Activated CD8-positive, alpha-beta memory T cell treated with anti-CD3 and anti-CD28 coated beads for 4 hours (primary cell): ENCODE measurements around the gene CRAT.

Experiments
- DNase-seq, 2 donors: peaks; one replicate each; pipeline ENCODE4 v3.0.0-alpha.2; 2020; ENCODE audit warnings: low read depth in 2 of 2

Gene CRAT

DNA sequence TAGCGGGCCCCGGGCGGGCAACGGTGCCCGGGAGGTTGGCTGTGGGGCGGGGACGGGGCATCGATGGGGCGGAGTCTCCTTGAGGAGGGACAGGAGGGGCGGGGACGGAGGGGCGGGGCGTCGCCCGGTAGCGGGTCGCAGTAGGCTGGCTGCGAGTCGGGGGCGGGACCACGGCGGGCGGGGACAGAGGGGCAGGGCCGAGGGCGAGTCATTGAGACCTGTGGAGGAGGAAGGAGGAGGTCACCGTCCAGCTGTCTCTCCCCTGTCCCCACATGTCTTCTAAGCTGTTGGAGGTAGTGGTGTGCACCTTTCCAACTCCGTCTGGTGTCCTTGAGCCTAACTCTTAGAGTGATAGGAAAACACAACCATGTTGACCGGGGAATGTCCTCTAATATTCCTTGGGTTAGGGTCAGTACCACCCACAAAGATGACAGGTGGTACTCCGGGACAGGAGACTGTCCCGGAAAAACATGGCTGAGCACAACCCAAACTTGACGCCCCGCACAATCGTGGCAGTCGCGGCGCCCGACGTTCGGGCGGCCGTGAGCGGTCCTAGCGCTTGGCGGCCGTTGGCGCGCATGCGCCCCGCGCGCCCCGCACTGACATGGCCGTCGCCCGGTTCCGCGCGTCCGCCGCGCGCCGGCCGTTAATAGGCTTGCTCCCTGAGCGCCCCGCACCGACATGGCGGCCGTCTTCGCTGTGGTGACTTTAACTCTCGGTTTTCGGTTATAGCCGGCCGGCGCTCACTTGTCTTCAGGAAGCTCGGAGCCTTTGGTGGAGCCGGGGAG, at the start of gene CRAT, which contains the start of gene PTPA:
TSS of gene CRAT (minus strand) at position 54 of the 788 bp plus-strand sequence. CDS start 284 bp downstream, outside the sequence.
TSS of gene PTPA (plus strand) at position 676 of the 788 bp plus-strand sequence. CDS start 186 bp downstream, outside the sequence.
- DNase-seq: peak; percentile 91

DNA sequence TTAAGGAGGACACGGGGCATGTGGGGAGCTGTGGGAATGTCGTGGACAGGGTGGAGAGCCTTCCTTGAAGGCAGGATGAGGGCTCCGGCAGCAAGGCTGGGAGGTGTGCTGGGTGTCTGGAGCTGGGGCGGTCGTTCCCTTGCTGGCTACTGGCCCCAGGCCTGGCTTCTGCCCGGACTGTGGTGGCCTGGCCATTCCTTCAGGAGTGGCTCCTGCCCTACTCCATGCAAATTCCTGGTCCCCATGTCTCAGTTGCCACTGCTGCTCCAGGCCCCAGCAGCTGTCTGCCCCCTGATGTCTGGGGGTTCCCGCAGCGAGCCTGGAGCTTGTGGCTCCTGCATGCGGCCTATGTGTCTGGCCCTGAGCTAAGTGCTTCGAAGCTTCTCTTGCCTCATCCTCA, 45.6 kb upstream of the CRAT start:
- DNase-seq: no peak

DNA sequence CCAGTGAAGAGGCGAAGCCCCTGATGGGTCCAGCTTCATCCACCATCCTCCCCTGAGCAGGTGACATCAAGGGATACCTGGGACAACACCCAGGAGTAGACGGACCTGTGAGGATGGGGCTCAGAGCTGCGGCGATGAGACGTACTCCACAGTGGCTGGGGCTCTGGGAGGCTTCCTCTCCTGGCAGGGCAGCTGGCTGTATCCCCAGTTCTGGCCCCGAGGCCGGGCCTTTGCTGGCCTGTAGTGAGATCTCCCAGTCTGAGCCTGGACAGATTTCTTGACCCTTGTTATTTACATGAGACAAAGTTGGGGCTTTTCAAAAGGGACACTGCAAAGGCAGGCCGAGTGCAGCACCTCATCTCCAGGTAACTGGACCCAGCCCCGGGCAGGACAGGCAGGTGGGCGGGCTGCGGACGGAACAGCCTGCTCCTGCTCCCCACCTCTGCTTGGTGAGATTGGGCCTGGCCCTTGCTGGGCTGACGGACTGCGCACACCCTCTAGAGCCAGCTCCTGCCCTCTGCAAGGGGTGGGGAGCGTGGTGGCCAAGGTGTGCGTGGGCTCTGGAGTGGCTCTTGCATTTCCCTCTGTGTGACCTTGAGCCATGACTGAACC, 44.4 kb upstream of the CRAT start:
- DNase-seq: no peak

DNA sequence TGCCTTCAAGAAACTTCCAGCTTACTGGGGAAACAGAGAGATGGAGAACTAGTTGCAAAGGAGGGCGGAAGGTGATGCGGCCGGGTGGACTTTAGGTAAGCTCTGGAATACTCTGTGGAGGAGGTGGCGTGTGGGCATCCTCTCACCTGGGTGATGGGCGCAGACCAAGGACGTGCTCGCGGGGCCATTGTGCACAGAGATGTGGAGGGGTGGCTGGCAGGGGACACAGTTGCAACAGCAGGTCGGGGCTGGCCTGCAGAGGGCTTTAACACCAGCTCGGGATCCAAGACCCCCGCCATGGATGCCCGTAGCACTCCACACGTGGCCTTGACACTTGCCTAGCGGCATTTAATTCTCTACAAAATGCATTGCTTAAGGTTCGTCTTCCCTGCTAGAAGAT, 40.9 kb upstream of the CRAT start:
- no peak for DNase-seq

DNA sequence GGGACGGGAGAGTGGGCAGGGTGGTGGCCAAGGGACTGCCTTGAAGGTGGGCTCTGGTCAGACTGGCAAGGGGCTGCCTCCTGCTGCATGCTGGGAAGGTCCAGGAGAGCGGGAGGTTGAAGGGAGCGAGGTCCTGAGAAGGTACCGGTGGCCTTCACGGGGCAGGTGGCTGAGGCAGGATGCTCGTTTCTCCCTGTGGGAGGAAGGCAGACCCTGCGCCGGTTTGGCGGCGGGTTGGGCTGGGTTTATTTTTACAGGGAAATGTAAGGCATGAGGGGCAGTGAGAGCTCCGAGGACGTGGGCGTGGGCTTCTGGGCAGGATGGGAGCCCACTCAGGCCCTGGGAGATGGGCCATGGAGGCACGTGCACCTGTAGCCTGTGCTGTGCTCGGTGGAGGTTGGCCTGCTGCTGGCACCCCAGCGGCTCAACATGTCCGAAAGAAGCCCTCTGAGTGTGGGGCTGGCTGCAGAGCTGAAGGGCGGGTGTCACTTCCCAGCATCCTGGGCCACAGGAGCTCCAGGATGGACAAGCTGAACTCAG, 40.1 kb upstream of the CRAT start:
- no peak for DNase-seq

DNA sequence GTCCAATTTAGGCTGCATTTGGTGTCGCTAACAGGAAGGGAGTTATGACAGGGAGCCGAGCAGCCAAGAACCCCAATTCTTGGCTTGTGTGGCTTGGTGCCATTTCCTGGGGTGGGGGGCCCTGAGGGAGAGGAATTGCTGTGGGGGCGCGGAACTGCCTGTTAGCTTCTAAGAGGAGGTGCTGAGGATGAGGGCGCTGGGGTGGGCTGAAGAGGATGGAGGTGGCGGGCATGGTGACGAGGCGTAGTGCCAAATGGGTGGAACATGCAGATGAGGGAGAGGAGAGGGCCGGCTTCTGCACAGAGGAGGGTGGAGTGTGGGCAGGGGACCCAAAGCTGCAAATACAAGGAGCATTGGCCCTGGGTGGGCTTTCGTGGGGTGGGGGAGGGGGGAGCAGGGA, 39.5 kb upstream of the CRAT start:
- DNase-seq: no peak

DNA sequence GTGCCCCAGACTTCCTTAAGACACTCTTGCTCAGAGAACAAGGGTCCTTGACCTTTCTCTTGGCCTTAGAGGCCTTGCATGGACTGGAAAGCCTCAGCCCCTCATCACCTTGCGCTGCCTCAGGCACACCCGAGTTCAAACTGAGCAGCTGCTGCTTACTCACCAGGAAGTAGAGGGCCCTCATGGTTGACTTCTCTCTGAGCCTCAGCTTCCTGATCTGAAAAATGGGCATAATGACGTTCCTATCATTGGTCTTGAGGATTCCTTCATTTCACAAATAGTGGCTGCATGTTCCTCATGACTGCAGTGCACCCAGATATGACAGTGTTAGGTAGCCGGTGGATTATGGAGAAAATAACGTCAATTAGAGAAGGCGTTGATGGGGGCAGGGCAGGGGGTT, 38.8 kb upstream of the CRAT start:
- no peak for DNase-seq

DNA sequence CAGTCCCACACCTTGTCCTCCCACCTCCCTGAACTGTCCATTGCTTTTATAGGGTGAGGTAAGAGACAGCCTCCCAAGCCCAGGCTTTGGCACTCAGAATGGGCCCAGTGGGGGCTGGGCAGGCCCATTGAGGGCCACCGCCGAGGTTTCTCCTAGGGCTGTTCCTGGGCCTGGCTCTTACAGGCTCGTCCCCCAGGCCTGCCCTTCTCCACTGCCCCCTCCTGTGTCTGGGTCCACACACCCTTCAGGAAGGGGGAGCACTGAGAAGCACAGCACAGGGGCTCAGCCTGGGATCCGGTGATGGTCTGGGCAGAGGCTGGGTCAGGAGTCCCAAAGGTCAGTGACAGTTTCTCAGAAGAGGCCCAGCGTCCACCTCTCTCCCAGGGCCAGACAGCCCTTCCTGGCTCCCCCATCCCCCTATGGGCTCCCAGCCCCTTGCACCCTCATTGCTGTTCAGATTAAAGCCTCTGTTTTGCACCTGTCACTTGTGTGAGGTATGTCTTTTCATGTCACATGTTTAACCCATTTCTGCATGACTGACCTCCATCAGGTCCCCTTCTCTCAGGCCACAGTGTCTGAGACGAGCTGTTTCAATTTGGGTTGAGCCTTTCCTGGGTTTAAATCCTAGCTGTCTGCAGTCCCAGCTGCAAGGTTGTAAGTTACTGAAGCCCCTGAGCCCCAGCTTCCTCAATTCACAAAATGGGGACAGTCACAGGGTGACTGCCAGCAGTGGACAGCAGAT, 38.0 kb upstream of the CRAT start:
- DNase-seq: no peak

DNA sequence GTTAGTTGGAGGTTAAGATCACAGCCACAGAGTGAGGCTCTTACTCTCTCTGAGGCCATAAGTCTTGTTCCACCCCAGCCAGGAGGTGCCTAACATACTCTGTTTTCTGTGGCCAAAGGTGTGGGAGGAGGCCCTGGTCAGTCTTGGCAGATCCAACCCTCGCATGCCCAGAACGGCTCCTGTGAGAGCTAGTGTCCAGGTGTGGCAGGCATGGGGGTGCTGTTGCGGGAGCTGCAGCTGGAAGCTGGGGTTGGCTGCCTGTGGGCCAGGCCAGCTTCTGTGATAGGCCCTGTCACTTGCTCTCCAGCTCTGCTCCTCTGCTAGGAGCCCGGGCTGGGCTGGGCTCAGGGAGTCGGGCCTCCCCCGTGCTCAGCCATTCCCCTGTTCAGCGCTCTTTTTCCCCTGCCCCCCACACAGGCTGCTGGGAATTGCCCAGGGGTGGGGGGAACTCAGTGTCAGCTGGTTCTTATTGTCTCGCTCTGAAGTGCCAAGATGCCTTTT, 35.9 kb upstream of the CRAT start:
- no peak for DNase-seq

DNA sequence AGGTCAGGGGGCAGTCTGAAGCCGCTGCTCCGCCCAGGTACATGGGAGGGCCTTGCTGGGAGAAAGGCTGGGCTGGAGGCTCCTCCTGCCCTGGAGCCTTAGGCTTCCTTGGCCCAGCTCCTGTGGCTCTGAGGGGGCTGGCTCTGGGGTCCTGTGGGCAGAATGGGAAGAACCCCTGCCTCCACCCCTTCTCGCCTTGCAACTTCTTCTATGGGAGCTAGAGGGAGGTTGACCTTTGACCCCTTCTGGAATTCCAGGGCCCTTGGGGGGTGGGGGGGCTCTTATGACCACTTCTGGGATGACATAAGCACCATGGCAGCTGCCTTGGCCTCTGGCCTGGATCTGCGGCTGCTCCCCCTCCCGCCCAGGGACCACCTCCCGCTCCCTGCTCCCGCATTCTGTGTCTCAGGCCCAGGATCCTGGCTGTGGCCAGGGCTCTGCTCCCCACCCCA, 35.3 kb upstream of the CRAT start:
- DNase-seq: no peak

DNA sequence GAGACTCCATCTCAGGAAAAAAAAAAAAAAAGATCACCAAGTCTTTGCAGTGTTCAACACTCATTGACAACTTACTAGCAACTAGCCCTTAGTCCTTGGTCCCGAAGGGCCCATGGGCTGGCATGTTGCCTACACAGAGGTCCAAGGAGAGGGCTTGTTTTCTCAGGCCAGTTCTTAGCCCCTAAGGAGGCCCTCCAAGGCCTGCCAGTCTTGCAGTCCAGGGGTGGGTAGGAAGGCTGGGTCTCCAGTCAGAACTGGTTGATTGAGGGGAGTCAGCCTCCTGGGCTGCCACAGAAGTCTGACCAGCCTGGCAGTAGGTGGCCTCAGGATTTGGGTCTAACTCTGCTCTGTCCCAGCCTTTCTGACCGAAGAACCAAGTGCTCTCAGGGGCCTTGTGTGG, 34.7 kb upstream of the CRAT start:
- no peak for DNase-seq

DNA sequence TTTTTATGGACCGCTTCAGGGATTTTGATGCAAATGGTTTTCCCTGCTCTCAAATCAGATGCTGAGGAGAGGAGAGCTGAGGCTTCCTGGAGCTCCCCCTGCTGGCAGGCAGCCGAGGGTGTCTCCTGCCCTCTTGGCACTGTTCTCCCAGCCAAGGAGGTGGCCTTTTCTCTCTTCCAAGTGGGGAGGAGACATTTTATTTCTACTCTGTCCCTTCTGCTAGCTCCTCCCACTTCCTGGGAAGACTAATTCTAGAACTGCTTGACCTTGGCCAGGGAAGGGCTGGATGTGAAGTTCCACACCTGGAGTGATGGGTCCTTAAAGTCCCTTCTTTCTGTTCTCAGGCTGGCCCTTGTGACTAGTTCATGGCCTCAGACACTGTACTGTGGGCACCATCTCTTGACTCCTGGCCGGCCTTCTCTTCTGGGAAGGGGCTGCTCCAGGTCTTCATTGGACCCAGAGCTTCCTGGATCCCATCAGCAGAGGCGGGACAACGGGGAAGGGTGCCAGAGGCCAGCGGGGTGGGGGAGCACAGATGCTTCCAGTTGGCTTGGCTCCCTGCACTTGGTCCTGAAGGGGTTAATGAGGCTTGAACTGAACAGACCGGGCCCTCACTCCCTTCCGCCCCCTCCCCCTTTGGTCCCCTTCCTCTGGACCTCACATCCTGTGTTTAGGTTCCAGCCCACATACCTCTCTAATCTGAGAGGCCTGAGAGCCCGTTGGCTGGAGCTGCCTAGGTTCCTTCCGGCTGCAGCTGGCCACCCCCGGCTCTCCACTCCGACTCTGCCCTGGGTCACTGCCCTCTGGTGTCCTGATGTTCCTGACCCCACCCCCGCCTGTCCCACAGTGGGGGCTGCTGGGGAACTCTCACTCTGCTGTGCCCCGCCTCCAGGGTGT, 32.7 kb upstream of the CRAT start:
- DNase-seq: peak; percentile 45 to 47

DNA sequence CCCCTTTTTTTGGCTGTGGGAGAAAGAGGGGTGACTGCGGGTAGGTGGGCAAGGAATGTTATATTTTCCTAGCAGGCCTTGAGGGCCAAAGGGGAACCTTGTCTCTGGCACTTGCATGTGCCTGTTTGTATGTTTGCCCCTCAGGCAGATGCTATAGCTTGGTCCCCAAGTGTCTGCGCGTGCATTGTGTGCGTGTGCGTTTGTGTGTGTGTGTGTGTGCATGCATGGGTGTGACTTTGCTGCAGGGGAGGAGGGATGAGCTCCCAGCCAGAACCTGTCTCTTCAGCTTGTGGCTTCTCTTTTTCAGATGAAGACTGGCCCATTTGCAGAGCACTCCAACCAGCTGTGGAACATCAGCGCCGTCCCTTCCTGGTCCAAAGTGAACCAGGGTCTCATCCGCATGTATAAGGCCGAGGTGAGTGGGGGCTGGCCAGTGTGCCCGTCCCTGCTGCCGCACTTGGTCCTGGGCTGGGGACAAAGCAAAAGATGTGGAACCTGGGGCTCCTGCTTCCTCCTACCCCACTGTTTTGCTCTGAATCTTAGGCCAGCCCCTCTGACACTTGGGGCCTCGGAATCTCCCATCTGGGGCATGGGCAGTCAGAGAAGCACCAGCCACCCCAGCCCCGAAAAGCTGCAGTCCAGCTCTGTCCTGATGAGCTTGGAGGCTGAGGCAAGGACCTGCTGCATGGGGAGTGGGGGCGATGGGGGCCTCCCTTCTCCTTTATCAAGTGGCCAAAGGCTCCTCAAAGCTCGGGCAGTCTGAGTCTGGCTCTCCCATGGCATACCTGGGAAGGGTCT, 31.7 kb upstream of the CRAT start:
- no peak for DNase-seq

DNA sequence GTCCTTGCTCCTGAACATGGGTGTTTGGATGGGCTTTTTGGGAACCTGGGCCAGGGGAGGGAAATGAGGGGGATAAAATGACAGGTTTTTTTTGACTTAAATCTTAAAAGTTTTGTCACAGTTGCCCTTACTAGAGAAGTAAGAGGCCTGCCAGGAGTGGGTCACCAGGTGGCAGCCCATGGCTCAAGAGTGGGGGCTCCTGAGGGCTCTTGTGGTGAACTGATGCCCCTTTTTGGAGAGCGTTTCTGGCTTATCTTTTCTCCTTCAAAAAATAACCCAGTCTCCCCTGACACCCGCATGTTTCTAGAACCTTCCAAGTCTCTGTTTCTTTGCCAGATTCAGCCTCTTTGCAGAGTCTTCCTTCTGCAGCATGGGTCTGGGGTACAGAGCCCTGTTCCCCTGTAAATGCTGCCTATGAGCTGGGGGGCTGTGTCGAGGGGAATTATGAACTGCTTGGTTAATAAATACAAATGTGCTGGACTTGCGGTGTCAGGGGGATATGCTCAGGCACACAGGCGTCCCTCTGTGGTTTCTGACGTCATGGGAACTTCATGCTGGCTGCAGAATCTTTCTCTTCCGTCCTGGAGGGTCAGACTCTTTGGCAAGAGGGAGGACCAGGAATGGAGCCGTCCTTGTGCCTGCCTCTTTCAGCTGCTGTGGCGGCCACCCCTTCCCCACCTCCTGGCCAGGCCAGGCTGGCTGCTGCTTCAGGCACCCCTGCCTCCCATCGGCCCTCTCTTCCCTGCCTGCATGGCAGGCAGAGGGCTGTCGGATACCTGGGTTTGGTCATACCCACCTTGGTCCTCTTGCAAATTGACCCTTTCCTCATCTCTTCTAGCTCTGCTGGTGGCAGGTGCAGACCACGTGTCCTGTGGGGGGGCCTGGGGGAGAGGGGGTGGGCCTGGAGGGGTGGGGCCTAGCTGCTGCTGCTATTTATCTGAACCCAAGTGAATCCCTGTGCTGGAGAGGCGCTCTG, 30.8 kb upstream of the CRAT start:
- peak in 1 of 2 donors; percentile 24 for DNase-seq

DNA sequence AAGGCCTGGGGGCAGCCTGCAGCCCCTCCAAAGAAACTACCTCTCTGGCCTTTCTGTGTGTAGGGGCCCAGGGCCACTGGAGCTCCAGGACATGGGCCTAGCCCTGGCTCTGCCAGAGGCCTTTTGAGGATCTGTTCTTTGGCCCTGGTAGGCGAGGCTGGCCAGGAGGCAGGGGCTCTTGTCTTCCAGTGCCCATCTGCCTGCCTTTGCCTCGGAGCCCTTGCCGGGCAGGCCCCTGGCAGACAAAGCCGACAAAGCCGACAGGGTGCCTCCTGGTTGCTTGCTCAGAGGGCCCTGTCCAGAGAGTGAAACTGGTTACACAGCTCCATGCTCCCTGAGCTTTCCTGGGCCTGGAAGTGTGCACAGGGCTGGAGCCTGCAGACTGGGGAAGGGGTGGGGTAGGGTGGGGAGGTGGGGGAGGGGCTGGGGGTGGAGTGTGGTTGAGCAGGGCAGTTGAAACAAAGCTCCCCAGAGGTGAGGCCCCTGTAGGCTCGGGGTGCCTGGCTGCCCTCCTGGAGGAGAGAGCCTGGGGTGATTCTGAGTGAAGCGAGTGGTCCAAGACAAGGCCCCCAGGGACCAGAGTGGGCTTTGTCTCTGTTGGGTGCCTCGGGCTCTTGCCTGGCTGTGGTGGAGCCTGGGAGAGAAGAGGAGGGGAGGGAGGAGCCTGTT, 29.9 kb upstream of the CRAT start:
- DNase-seq: no peak

DNA sequence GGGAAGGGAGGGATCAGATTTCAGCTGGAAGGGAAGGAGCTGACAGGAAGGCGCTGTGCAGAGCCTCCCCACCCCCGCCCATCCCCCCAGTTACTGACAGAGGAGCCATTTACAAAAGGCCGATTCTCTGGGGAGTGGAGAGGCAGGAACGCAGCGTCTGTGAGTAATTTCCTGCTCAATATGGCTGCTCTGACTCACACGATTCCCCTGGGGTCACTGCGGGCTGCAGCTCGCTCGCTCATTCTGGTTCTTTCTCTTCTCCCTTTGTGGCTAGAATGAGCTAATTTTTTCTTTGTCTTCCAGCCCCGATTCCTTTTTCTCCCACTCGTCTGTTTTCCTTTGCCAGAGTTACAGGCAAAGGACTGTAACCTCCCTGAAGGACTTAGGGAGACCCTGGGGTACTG, 29.4 kb upstream of the CRAT start:
- peak; percentile 65 to 68 for DNase-seq

DNA sequence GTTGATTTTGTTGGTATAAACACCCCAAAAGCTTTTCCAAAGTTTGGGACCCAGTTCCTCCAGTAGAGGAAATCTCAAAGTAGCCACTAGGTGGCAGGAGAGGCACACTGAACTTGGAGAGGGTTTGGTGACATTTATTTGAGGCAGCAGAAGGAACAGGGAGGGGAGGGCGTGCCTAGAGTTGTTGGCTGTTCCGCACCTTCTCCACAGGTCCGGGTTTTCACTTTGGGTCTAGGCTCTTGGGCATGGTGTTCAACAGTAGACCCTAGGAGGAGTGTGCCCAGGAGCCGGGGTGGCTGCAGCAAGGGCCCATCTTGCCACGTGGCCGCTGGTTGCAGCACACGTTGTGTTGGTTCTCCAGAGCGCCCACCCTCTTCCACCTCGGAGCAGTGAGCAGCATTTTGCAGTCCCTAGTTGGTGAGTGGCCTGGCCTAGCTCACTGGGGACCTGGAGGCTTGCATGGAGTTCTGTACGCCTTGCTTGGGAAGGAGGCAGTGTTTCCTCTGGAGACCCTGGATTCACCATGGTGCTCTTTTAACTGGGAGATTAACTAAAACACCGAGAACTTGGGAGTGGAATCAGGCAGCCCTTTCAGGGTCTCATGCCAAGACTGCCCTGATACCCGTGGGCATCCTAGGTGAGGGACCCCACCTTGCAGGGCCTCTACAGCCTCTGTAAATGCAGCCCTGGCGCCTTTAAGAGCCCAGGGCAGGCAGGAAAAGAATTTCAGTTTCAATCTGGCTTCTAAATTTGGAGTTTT, 28.8 kb upstream of the CRAT start:
- peak; percentile 47 to 61 for DNase-seq
